HepG2 (cell line): ENCODE results near the gene FCN3. TPM values are rescaled to one million over a fixed set of nuclear protein-coding genes. Genes with fewer than 3 reads are reported as not detected.

Experiments used
- AKAP8 ChIP-seq: sonication (generic); formaldehyde crosslinking; IDR thresholded peaks from 2 replicates; pipeline ENCODE4 v1.5.1; 2020; ENCODE audit warnings: mild to moderate bottlenecking, missing genetic modification reagents
- DPF2 ChIP-seq: sonication (generic); formaldehyde crosslinking; IDR thresholded peaks from 2 replicates; pipeline ENCODE4 v1.4.0; 2020; ENCODE audit warnings: mild to moderate bottlenecking, low read depth, missing genetic modification reagents, borderline replicate concordance
- EHMT2 ChIP-seq: fragments of 200-600 bp; sonication (generic); IDR thresholded peaks from 2 replicates; pipeline ENCODE4 v1.7.0; 2017; ENCODE audit warnings: antibody characterized with exemption, low read depth, low read length, borderline replicate concordance
- HNRNPH1 ChIP-seq: fragments of 200-400 bp; formaldehyde crosslinking; optimal IDR thresholded peaks from 2 replicates; pipeline ENCODE3; 2017; ENCODE audit warnings: mild to moderate bottlenecking, low read depth, low read length
- MIER3 ChIP-seq: IDR thresholded peaks from 2 replicates; pipeline ENCODE4 v1.6.1; 2016; ENCODE audit warnings: missing compliant biosample characterization, borderline replicate concordance
- MTA1 ChIP-seq: sonication (generic); formaldehyde crosslinking; IDR thresholded peaks from 2 replicates; pipeline ENCODE4 v1.4.0; 2020; ENCODE audit warnings: missing genetic modification reagents, mild to moderate bottlenecking, borderline replicate concordance
- NFIC ChIP-seq: IDR thresholded peaks from 2 replicates; pipeline ENCODE4 v1.6.1; 2012; ENCODE audit warnings: mild to moderate bottlenecking, low read length, inconsistent platforms
- NR1H2 ChIP-seq: sonication (generic); formaldehyde crosslinking; IDR thresholded peaks from 2 replicates; pipeline ENCODE4 v1.8.1; 2022; ENCODE audit warnings: low read depth, missing genetic modification reagents, borderline replicate concordance
- PITX1 ChIP-seq: sonication (generic); formaldehyde crosslinking; IDR thresholded peaks from 2 replicates; pipeline ENCODE4 v1.5.1; 2020; ENCODE audit warnings: mild to moderate bottlenecking, missing genetic modification reagents
- RARG ChIP-seq: sonication (generic); formaldehyde crosslinking; IDR thresholded peaks from 2 replicates; pipeline ENCODE4 v1.4.0; 2020; ENCODE audit warnings: low read depth, mild to moderate bottlenecking, missing genetic modification reagents
- ZBTB42 ChIP-seq: sonication (generic); formaldehyde crosslinking; IDR thresholded peaks from 2 replicates; pipeline ENCODE4 v1.5.0; 2020; ENCODE audit warnings: mild to moderate bottlenecking, missing genetic modification reagents
- ZFAT ChIP-seq: sonication (generic); formaldehyde crosslinking; conservative IDR thresholded peaks from 2 replicates; pipeline ENCODE4 v1.8.1; 2023; ENCODE audit warnings: missing genetic modification reagents, inconsistent platforms
- ZFP1 ChIP-seq: IDR thresholded peaks from 2 replicates; pipeline ENCODE4 v1.6.1; 2016
- ZFP36L2 ChIP-seq: sonication (generic); formaldehyde crosslinking; IDR thresholded peaks from 2 replicates; pipeline ENCODE4 v1.4.0; 2020; ENCODE audit warnings: missing genetic modification reagents
- ZFP41 ChIP-seq: sonication (generic); formaldehyde crosslinking; IDR thresholded peaks from 2 replicates; pipeline ENCODE4 v1.4.0; 2020; ENCODE audit warnings: mild to moderate bottlenecking, missing genetic modification reagents, borderline replicate concordance
- polyA plus RNA-seq, 8 experiments: library from polyadenylated mRNA; depleted of rRNA in 3 of 8; stranded (reverse) in 7 of 8; unstranded in 1 of 8; fragments of >200 nt; fragmentation: Illumina TruSeq in 4 of 8; extraction: Trizol in 4 of 8; gene quantifications; 2 replicates each; pipeline versions ENCODE4 v1.2.1 to v1.2.3, GENCODE V29; 2011 to 2016; ENCODE audit warnings: low read depth in 4 of 8, missing spikeins in 1 of 8, mixed read lengths in 1 of 8; ENCODE audit not compliant: insufficient read depth in 1 of 8
- small RNA-seq, 3 experiments: library from RNA; depleted of rRNA; stranded (forward); fragments of <200 nt; gene quantifications; one replicate each; pipeline ENCODE3, GENCODE V24; 2012; ENCODE audit warnings: low read depth in 2 of 3, low replicate concordance in 1 of 3; ENCODE audit not compliant: insufficient read length in 3 of 3, insufficient read depth in 2 of 3
- total RNA-seq, 5 experiments: library from RNA; depleted of rRNA; stranded (reverse); fragments of >200 nt; fragmentation: Illumina TruSeq; extraction: Trizol; gene quantifications; 2 replicates each; pipeline ENCODE4 v1.2.3, GENCODE V29; 2016; ENCODE audit warnings: low read depth in 1 of 5
- TF ChIP-seq, protein P1 (sequence below): sonication (generic); formaldehyde crosslinking; IDR thresholded peaks from 2 replicates; pipeline ENCODE4 v1.5.0; 2020; ENCODE audit warnings: missing genetic modification reagents, mild to moderate bottlenecking, borderline replicate concordance

Gene FCN3
- total and polyA plus RNA-seq, 2 of the 13 experiments (the other 11 are each of a cell fraction or from before 2014, with no cell fraction given), result not detected

DNA sequence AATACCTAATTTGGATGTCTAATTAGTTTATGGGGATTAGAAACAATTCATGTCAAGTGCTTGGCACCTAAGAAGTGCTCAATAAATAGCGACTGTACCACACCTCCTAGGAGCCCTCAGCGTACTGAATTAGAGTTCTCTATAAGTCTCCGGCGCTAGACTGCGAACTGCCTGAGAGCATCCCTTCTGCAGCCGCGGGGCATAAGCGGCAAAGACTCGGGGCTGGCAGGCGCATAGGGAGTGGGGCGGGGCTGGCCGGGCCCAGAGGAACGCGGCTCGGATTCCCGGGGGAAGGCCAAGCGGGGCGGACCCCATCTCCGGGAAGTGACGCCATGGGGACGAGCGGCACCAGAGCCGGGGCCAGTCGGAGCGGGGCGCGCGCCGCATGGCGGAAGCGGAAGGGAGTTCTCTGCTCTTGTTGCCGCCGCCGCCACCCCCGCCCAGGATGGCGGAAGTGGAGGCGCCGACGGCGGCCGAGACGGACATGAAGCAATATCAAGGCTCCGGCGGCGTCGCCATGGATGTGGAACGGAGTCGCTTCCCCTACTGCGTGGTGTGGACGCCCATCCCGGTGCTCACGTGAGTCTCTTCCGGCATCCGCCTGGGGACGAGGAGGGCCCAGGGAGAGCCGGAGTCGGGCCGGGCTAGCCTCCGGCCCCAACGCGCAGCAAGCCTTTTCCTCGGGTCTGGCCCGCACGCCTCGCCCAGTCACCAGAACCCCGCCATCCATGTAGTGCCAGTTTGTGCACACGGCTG, 52.6 kb downstream of the FCN3 start, which contains the start of gene TMEM222 (continued):
- TF ChIP-seq, protein P1, sequence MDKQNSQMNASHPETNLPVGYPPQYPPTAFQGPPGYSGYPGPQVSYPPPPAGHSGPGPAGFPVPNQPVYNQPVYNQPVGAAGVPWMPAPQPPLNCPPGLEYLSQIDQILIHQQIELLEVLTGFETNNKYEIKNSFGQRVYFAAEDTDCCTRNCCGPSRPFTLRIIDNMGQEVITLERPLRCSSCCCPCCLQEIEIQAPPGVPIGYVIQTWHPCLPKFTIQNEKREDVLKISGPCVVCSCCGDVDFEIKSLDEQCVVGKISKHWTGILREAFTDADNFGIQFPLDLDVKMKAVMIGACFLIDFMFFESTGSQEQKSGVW (CRISPR knock-in tag), result no peak
- TF ChIP-seq ZFAT (CRISPR knock-in tag) (no peak), MTA1 (CRISPR knock-in tag) (peak; percentile 53), DPF2 (CRISPR knock-in tag) (no peak), AKAP8 (CRISPR knock-in tag) (peak; percentile 88), ZFP1 (CRISPR knock-in tag) (peak; percentile 77; the same call in 1 of the 2 replicates), RARG (CRISPR knock-in tag) (no peak), NFIC (no peak), PITX1 (CRISPR knock-in tag) (peak; percentile 69), ZFP41 (CRISPR knock-in tag) (0 out of 2 replicates have a peak, but pooled peaks have one; percentile 39), HNRNPH1 (no peak), ZBTB42 (CRISPR knock-in tag) (peak; percentile 89), EHMT2 (peak; percentile 40; the same call in 1 of the 2 replicates), ZFP36L2 (no peak), MIER3 (peak; percentile 95), NR1H2 (no peak; the same call in 1 of the 2 replicates)

Small RNAs within 50 kb of the gene (small RNA-seq; reads per million reads assigned to genes)
- 0 to 3.9 (median 0) reads per million in 3 experiments for gene RNU6-48P

Other genes with a start within 250 kb of the FCN3 start
- 2.7 and 2.9 TPM in 2 replicates for gene SLC9A1, start 219.7 kb downstream of the FCN3 start, total RNA-seq (2016; rRNA removed; fragmentation: Illumina TruSeq; extraction: Trizol)
- gene SLC9A1, start 219.7 kb downstream of the FCN3 start, polyA plus RNA-seq (2011; rRNA removed), result 1.4 and 1.7 TPM in 2 replicates
- 5.5 and 7.7 TPM in 2 replicates for gene WDTC1, start 140.2 kb downstream of the FCN3 start, total RNA-seq (2016; rRNA removed; fragmentation: Illumina TruSeq; extraction: Trizol)
- gene WDTC1, start 140.2 kb downstream of the FCN3 start, polyA plus RNA-seq (2011; rRNA removed), result 5.5 and 7.1 TPM in 2 replicates
- 9.9 and 22.7 TPM in 2 replicates for gene TMEM222, start 52.7 kb downstream of the FCN3 start, total RNA-seq (2016; rRNA removed; fragmentation: Illumina TruSeq; extraction: Trizol)
- 29.6 and 40.8 TPM in 2 replicates for gene TMEM222, start 52.7 kb downstream of the FCN3 start, polyA plus RNA-seq (2011; rRNA removed)
- gene SYTL1, start 32.8 kb downstream of the FCN3 start, total RNA-seq (2016; rRNA removed; fragmentation: Illumina TruSeq; extraction: Trizol), result 9.1 and 17.8 TPM in 2 replicates
- 11.1 and 15.8 TPM in 2 replicates for gene SYTL1, start 32.8 kb downstream of the FCN3 start, polyA plus RNA-seq (2011; rRNA removed)
- 2.7 and 3.5 TPM in 2 replicates for gene MAP3K6, start 7.9 kb downstream of the FCN3 start, total RNA-seq (2016; rRNA removed; fragmentation: Illumina TruSeq; extraction: Trizol)
- gene MAP3K6, start 7.9 kb downstream of the FCN3 start, polyA plus RNA-seq (2011; rRNA removed), result 2.7 and 3.2 TPM in 2 replicates
- gene CD164L2, start 8.5 kb upstream of the FCN3 start, total RNA-seq (2016; rRNA removed; fragmentation: Illumina TruSeq; extraction: Trizol), result not detected in 2 replicates
- not detected in 2 replicates for gene CD164L2, start 8.5 kb upstream of the FCN3 start, polyA plus RNA-seq (2011; rRNA removed)
- 0.88 and 1.00 TPM in 2 replicates for gene GPR3, start 17.8 kb upstream of the FCN3 start, total RNA-seq (2016; rRNA removed; fragmentation: Illumina TruSeq; extraction: Trizol)
- gene GPR3, start 17.8 kb upstream of the FCN3 start, polyA plus RNA-seq (2011; rRNA removed), result 2.6 and 2.7 TPM in 2 replicates
- 10.4 and 16.9 TPM in 2 replicates for gene WASF2, start 115.3 kb upstream of the FCN3 start, total RNA-seq (2016; rRNA removed; fragmentation: Illumina TruSeq; extraction: Trizol)
- 26.4 and 27.7 TPM in 2 replicates for gene WASF2, start 115.3 kb upstream of the FCN3 start, polyA plus RNA-seq (2011; rRNA removed)
- 2.6 and 2.7 TPM in 2 replicates for gene AHDC1, start 229.3 kb upstream of the FCN3 start, total RNA-seq (2016; rRNA removed; fragmentation: Illumina TruSeq; extraction: Trizol)
- 1.0 and 1.2 TPM in 2 replicates for gene AHDC1, start 229.3 kb upstream of the FCN3 start, polyA plus RNA-seq (2011; rRNA removed)